ENCODE data around the gene ACLY.

ACLY gene

GRCh38 chr17:41909088-41909487 is 9.7 kb downstream of the ACLY start:
- no peak for DNase-seq (ENCODE audit: low read depth)
- no peak for TF ChIP-seq CTCF (conservative IDR thresholded peaks at IDR 0.05; ENCODE audit: low read depth, low read length)
- no peak overlapping the region for H3K4me3 ChIP-seq (ENCODE audit: low read depth, low read length)

GRCh38 chr17:41907633-41908539 is 10.9 kb downstream of the ACLY start:
- TF ChIP-seq CTCF (conservative IDR thresholded peaks at IDR 0.05; ENCODE audit: low read depth, low read length): no peak
- H3K4me3 ChIP-seq (ENCODE audit: low read depth, low read length): no peak overlapping the region
- DNase-seq (ENCODE audit: low read depth): peak; percentile 74

GRCh38 chr17:41907185-41907556 is 11.6 kb downstream of the ACLY start:
- no peak overlapping the region for H3K4me3 ChIP-seq (ENCODE audit: low read depth, low read length)
- peak; percentile 71 for DNase-seq (ENCODE audit: low read depth)
- TF ChIP-seq CTCF (conservative IDR thresholded peaks at IDR 0.05; ENCODE audit: low read depth, low read length): no peak

- TF ChIP-seq CTCF (conservative IDR thresholded peaks at IDR 0.05; ENCODE audit: low read depth, low read length): no peak
- DNase-seq (ENCODE audit: low read depth): no peak
- H3K4me3 ChIP-seq (ENCODE audit: low read depth, low read length): no peak overlapping the region
Measured at GRCh38 chr17:41906465-41907184, 12.1 kb downstream of the ACLY start.

GRCh38 chr17:41905172-41905571 is 13.6 kb downstream of the ACLY start:
- DNase-seq (ENCODE audit: low read depth): no peak
- TF ChIP-seq CTCF (conservative IDR thresholded peaks at IDR 0.05; ENCODE audit: low read depth, low read length): no peak

GRCh38 chr17:41904242-41904841 is 14.4 kb downstream of the ACLY start:
- no peak overlapping the region for H3K4me3 ChIP-seq (ENCODE audit: low read depth, low read length)
- no peak for DNase-seq (ENCODE audit: low read depth)
- TF ChIP-seq CTCF (conservative IDR thresholded peaks at IDR 0.05; ENCODE audit: low read depth, low read length): no peak

More at GRCh38 chr17:41905172-41905571, 13.6 kb downstream of the ACLY start:
- no peak overlapping the region for H3K4me3 ChIP-seq (ENCODE audit: low read depth, low read length)
